IMR-90 (cell line): ENCODE data around the gene B4GALT5. TPM values are rescaled to one million over a fixed set of nuclear protein-coding genes. Genes with fewer than 3 reads are reported as not detected.

Experiments
- ATAC-seq: fragments of 200-7000 bp; cut with Tn5 transposase; 2 replicates; pipeline ENCODE4 v1.9.1; 2020; ENCODE audit warnings: low read depth, mild to moderate bottlenecking, moderate library complexity
- BruUV-seq: library from RNA; stranded (reverse); fragments of 400-500 nt; replicated peaks from 2 replicates; lab custom pipeline; 2021; lab: Mats Ljungman, UMichigan
- CTCF ChIA-PET: fragments of 300-600 bp; formaldehyde crosslinking; extraction: SDS; loops from one replicate; lab custom pipeline; 2021; ENCODE audit warnings: antibody characterized with exemption; lab: Yijun Ruan, JAX
- POLR2A ChIA-PET: fragments of 300-600 bp; sonication (Branson Sonifier 250); formaldehyde crosslinking; loops from one replicate; lab custom pipeline; 2022; ENCODE audit warnings: antibody characterized with exemption; ENCODE audit not compliant: unreplicated experiment; lab: Charles Lee
- DNase-seq: peaks from one replicate; pipeline ENCODE4 v3.0.0; 2013
- H2AFZ ChIP-seq: replicated peaks from 2 replicates; pipeline ENCODE3; 2013; ENCODE audit warnings: low read length, mild to moderate bottlenecking; ENCODE audit not compliant: poor library complexity
- H2AK5ac ChIP-seq: 2 replicates; pipeline ENCODE4 v1.6.1; 2013; ENCODE audit warnings: low read depth, low read length, inconsistent platforms
- H2AK9ac ChIP-seq: replicated peaks from 2 replicates; pipeline ENCODE3; 2013; ENCODE audit warnings: mild to moderate bottlenecking, low read depth, low read length, moderate library complexity; ENCODE audit not compliant: poor library complexity
- H2BK120ac ChIP-seq: 2 replicates; pipeline ENCODE4 v1.6.1; 2013; ENCODE audit warnings: low read depth, low read length, inconsistent platforms
- H2BK15ac ChIP-seq: 3 replicates; pipeline ENCODE4 v1.6.1; 2013; ENCODE audit warnings: low read depth, low read length, inconsistent platforms
- H2BK20ac ChIP-seq: 2 replicates; pipeline ENCODE4 v1.6.1; 2013; ENCODE audit warnings: low read depth, mild to moderate bottlenecking, inconsistent platforms, low read length, moderate library complexity
- H2BK5ac ChIP-seq: 2 replicates; pipeline ENCODE4 v1.6.1; 2013; ENCODE audit warnings: mild to moderate bottlenecking, low read depth, low read length, inconsistent platforms; ENCODE audit not compliant: poor library complexity, severe bottlenecking
- H3K14ac ChIP-seq: replicated peaks from 2 replicates; pipeline ENCODE4 v1.6.1; 2013; ENCODE audit warnings: low read depth, low read length, inconsistent platforms
- H3K18ac ChIP-seq: 2 replicates; pipeline ENCODE4 v1.6.1; 2013; ENCODE audit warnings: low read depth, low read length, control low read depth
- H3K23ac ChIP-seq: 2 replicates; pipeline ENCODE4 v1.6.1; 2013; ENCODE audit warnings: low read depth, low read length, inconsistent platforms
- H3K27ac ChIP-seq: 2 replicates; pipeline ENCODE4 v1.5.1; 2013; ENCODE audit warnings: mild to moderate bottlenecking, control low read depth, low read length; ENCODE audit not compliant: insufficient read depth
- H3K27me3 ChIP-seq: 2 replicates; pipeline ENCODE4 v1.6.1; 2013; ENCODE audit warnings: low read length; ENCODE audit not compliant: control insufficient read depth, insufficient read depth
- H3K36me3 ChIP-seq: 2 replicates; pipeline ENCODE4 v1.6.1; 2013; ENCODE audit warnings: low read length, mixed read lengths; ENCODE audit not compliant: control insufficient read depth, insufficient read depth
- H3K4ac ChIP-seq: 2 replicates; pipeline ENCODE4 v1.6.1; 2013; ENCODE audit warnings: low read depth, low read length, inconsistent platforms
- H3K4me1 ChIP-seq: 2 replicates; pipeline ENCODE4 v1.6.1; 2013; ENCODE audit warnings: low read length, mixed read lengths; ENCODE audit not compliant: control insufficient read depth, insufficient read depth
- H3K4me2 ChIP-seq: 2 replicates; pipeline ENCODE4 v1.6.1; 2013; ENCODE audit warnings: low read depth, mild to moderate bottlenecking, control low read depth, low read length, moderate library complexity
- H3K4me3 ChIP-seq: 2 replicates; pipeline ENCODE4 v1.5.1; 2013; ENCODE audit warnings: low read depth, mild to moderate bottlenecking, control low read depth, low read length, moderate library complexity; ENCODE audit not compliant: insufficient read depth
- H3K56ac ChIP-seq: 2 replicates; pipeline ENCODE4 v1.6.1; 2013; ENCODE audit warnings: low read length, inconsistent platforms; ENCODE audit not compliant: insufficient read depth; ENCODE audit errors: extremely low read depth
- H3K79me1 ChIP-seq, 2 experiments: 2 replicates each; pipeline ENCODE4 v1.6.1; 2013; ENCODE audit warnings: low read length in 2 of 2, inconsistent platforms in 1 of 2, low read depth in 1 of 2
- H3K9ac ChIP-seq: 2 replicates; pipeline ENCODE4 v1.6.1; 2013; ENCODE audit warnings: low read depth, low read length, control low read depth
- H3K9me1 ChIP-seq: 2 replicates; pipeline ENCODE4 v1.6.1; 2013; ENCODE audit warnings: low read length, inconsistent platforms; ENCODE audit not compliant: insufficient read depth
- H3K9me3 ChIP-seq: 2 replicates; pipeline ENCODE4 v1.6.1; 2013; ENCODE audit warnings: low read length; ENCODE audit not compliant: control insufficient read depth, insufficient read depth
- H4K20me1 ChIP-seq: 2 replicates; pipeline ENCODE4 v1.6.1; 2013; ENCODE audit warnings: low read length, inconsistent platforms; ENCODE audit not compliant: insufficient read depth
- H4K5ac ChIP-seq: 2 replicates; pipeline ENCODE4 v1.6.1; 2013; ENCODE audit warnings: mild to moderate bottlenecking, low read depth, low read length, control low read depth
- H4K8ac ChIP-seq, 2 experiments: 2 replicates each; pipeline ENCODE4 v1.6.1; 2013; ENCODE audit warnings: low read depth in 2 of 2, low read length in 2 of 2, control low read depth in 1 of 2, inconsistent platforms in 1 of 2
- H4K91ac ChIP-seq: 2 replicates; pipeline ENCODE4 v1.6.1; 2013; ENCODE audit warnings: low read depth, low read length, inconsistent platforms; ENCODE audit not compliant: insufficient read depth
- CEBPB ChIP-seq: IDR thresholded peaks from 2 replicates; pipeline ENCODE4 v1.6.1; 2012; ENCODE audit warnings: low read depth, low read length, improper control_type of control experiment
- SMC3 ChIP-seq: fragments of 150-350 bp; IDR thresholded peaks from 2 replicates; pipeline ENCODE4 v1.6.1; 2016; ENCODE audit warnings: low read depth, mild to moderate bottlenecking, antibody characterized with exemption, low read length, moderate library complexity
- WGBS, 2 experiments: methylation state at CpG; one replicate each; pipeline versions ENCODE4 v1.1.5 to v1.1.7; 2013; ENCODE audit warnings: missing lambda C conversion rate in 2 of 2; ENCODE audit not compliant: insufficient read length in 1 of 2; ENCODE audit errors: extremely low coverage in 2 of 2; 5-methylcytosine and 5-hydroxymethylcytosine counted together
- dilution Hi-C: fragments of 300-500 bp; cut with HindIII; formaldehyde crosslinking; loops from one replicate; pipeline ENCODE4 v1.14.3; 2018; ENCODE audit warnings: low sequenced_read_pairs; ENCODE audit not compliant: unreplicated experiment
- in situ Hi-C: fragments of 300-500 bp; cut with MboI; formaldehyde crosslinking; loops from 3 replicates; pipeline ENCODE4 v1.14.3; 2019; ENCODE audit warnings: low sequenced_read_pairs, inconsistent platforms, mixed read lengths
- intact Hi-C: fragments of 100-400 bp; cut with micrococcal nuclease; formaldehyde crosslinking; loops from 2 replicates; pipeline ENCODE4 v1.10.0; 2022
- polyA plus RNA-seq, 3 experiments: library from polyadenylated mRNA; depleted of rRNA; stranded (reverse); fragments of >200 nt; gene quantifications; 2 replicates each; pipeline ENCODE4 v1.2.3, GENCODE V29; 2012; ENCODE audit warnings: low replicate concordance in 1 of 3
- total RNA-seq: library from RNA; depleted of rRNA; stranded (reverse); fragments of >200 nt; gene quantifications from 2 replicates; pipeline ENCODE4 v1.2.3, GENCODE V29; 2012

The B4GALT5 gene
- total and polyA plus RNA-seq, 2 of the 4 experiments (the other 2 are of a cell fraction), result 11.3 to 20.4 TPM

DNA sequence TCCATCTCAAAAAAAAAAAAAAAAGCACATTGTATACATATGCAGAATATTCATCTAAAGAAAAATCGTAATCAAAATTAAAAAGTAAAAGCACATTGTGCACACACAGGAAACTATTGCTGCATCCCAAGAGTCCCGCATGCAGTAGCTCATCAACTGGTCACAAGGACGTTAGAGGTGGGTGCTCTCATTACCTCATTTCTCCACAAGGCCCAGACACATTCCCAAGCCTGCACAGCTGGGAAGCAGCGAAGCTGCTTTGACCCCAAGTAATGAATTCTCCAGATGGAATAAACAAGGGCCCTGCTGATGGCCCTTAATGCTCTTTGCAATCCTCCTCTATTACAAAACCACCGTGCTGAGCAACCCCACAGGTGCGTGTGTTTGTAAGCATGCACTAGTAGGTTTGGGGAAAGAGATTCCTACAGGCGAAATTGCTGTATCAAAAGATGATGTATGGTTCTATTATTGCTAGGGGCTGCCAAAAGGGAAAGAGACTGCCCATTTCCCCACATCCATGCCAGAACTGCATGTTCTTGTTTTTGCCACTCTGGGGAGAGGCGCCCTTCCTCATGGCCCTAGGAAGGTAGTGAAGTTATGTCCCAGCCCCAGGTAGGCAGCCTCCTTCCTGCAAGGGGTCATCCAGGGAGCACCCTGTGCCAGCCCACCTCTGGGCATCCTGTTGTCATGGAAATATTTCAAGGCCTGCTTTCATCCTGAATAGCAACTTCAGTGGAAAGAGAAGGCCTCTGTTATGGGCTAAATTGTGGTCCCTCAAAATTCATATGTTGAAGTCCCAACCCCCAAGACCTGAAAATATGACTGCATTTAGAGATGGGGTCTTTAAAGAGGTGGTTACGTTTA, 111.1 kb downstream of the B4GALT5 start (continued):
- no peak for TF ChIP-seq SMC3

DNA sequence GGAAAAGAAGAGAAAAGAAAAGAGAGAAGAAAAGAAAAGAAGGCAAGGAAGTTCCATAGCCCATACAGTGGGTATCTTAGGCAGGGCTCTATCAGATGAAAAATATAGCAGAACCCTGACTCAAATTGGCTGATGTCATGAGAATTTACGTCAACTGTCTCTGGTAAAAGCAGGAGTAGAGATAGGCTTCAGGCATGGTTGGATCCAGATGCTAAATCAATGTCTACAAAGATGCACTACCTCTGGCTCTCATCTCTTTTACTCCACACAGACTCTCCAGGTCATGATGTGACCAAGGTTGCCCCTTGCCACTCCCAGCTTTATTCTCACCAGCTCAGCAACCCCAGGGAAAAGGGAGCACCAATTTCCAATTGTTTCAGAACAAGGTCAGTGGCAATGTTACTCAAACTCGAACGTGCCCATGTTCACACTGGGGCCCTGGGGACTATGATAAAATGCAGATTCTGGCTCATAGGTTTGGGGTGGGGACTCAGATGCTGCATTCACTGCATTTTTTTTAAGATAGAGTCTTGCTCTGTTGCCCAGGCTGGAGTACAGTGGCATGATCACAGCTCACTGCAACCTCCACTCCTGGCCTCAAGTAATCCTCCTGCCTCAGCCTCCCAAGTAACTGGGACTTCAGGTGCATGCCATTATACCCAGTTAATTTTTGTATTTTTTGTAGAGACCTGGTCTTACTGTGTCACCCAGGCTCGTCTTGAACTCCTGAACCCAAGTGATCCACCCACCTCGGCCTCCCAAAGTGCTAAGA, 112.3 kb downstream of the B4GALT5 start:
- Histone ChIP-seq H2BK120ac (no peak overlapping the region), H2AK5ac (no peak overlapping the region), H3K9ac (no peak overlapping the region), H3K36me3 (no peaks in the 10 kb centered on the region), H4K20me1 (no peaks in the 10 kb centered on the region), H3K4me2 (no peak overlapping the region), H2BK15ac (no peak overlapping the region), H3K27ac (no peak overlapping the region), H3K18ac (no peak overlapping the region), H2AFZ (no peak overlapping the region), H4K91ac (no peak overlapping the region), H2AK9ac (no peak overlapping the region), H4K5ac (no peak overlapping the region), H3K4me1 (peaks cover 8% of the 10 kb centered on the region), H3K9me1 (no peaks in the 10 kb centered on the region), H3K23ac (no peak overlapping the region), H3K4me3 (no peak overlapping the region), H3K27me3 (no peaks in the 10 kb centered on the region), H3K4ac (no peak overlapping the region), H3K56ac (no peak overlapping the region), H4K8ac (no peak overlapping the region), H2BK5ac (no peak overlapping the region), H3K9me3 (no peaks in the 10 kb centered on the region), H3K14ac (no peak overlapping the region), H3K79me1 (no peaks in the 10 kb centered on the region), H2BK20ac (no peak overlapping the region)
- DNase-seq (no peak), ATAC-seq (no peak)
- ChIA-PET CTCF (interaction anchor here (1.6 kb wide), 1 partner anchor 60 kb away, joined by 4 read pairs; no protein-coding TSS in a partner anchor), POLR2A (no interaction called here)
- WGBS, 2 experiments, result 100% methylated on average over 1 of the region's 5 CpGs; no CpG with 5 or more reads in 1 of the 2 experiments
- intact Hi-C loops (no loop called here), in situ Hi-C loops (loop anchor here (25.0 kb wide), 1 partner anchor 486 kb away; no protein-coding TSS in a partner anchor), dilution Hi-C loops (no loop called here)
- no peak for TF ChIP-seq CEBPB
- BruUV-seq, result no TSS peak
